ENCODE data around the gene ISM1. TPM values are rescaled to one million over a fixed set of nuclear protein-coding genes. Genes with fewer than 3 reads are reported as not detected.

The ISM1 gene
- total RNA-seq, 1 experiment from 2014 or later: 0.20 TPM

- Histone ChIP-seq H3K23me2 (ENCODE audit: insufficient read length, low read depth, low read length, poor library complexity, severe bottlenecking) (no peaks in the 10 kb centered on the region), H3K4ac (ENCODE audit: low read depth, low read length) (no peak overlapping the region), H3K79me2 (ENCODE audit: insufficient read depth, low read length) (no peaks in the 10 kb centered on the region), H2BK12ac (ENCODE audit: insufficient read length, low read depth, low read length) (no peak overlapping the region), H3K79me1 (ENCODE audit: insufficient read depth, low read depth, low read length, poor library complexity, severe bottlenecking) (no peaks in the 10 kb centered on the region), H2BK5ac (ENCODE audit: insufficient read length, low read length) (no peak overlapping the region), H2AFZ (ENCODE audit: low read length) (no peak overlapping the region), H3K27me3 (ENCODE audit: insufficient read depth, low read length) (no peaks in the 10 kb centered on the region), H3T11ph (ENCODE audit: low read length) (no peak overlapping the region), H3K23ac (ENCODE audit: insufficient read length, low read depth, low read length) (no peak overlapping the region), H2BK15ac (ENCODE audit: low read depth, low read length) (no peak overlapping the region), H2AK5ac (ENCODE audit: insufficient read length, low read length) (no peak overlapping the region), H4K91ac (ENCODE audit: insufficient read length, low read depth, low read length) (no peak overlapping the region), H3K9me3 (ENCODE audit: control insufficient read depth, low read depth, low read length) (no peaks in the 10 kb centered on the region), H3K14ac (ENCODE audit: insufficient read depth, low read length) (no peak overlapping the region), H3K4me2 (ENCODE audit: insufficient read depth, insufficient read length, low read length) (no peak overlapping the region), H3K18ac (ENCODE audit: insufficient read length, low read depth, low read length) (no peak overlapping the region), H4K5ac (ENCODE audit: insufficient read length, low read depth, low read length) (no peak overlapping the region), H2BK20ac (ENCODE audit: low read depth, low read length, poor library complexity, severe bottlenecking) (no peak overlapping the region), H3K56ac (ENCODE audit: insufficient read length, low read depth, low read length) (no peak overlapping the region), H4K8ac (replicated peaks; ENCODE audit: insufficient read length, low read depth, low read length) (no peak overlapping the region), H4K20me1 (ENCODE audit: control insufficient read depth, insufficient read depth, insufficient read length) (no peaks in the 10 kb centered on the region), H3K4me1 (ENCODE audit: insufficient read depth, low read length) (no peaks in the 10 kb centered on the region), H2BK120ac (ENCODE audit: low read depth, low read length, poor library complexity, severe bottlenecking) (no peak overlapping the region), H3K9ac (ENCODE audit: extremely low read depth, insufficient read length, low read length) (no peak overlapping the region), H3K27ac (ENCODE audit: insufficient read length, low read depth, low read length) (no peak overlapping the region)
- Mint-ChIP-seq H3K9me3 (no peaks in the 10 kb centered on the region; a peak in 1 of 5 replicates), H3K27me3 (ENCODE audit: low read depth) (no peaks in the 10 kb centered on the region), H3K36me3 (ENCODE audit: insufficient read depth in 1 of 3, low read depth in 3 of 3) (no peaks in the 10 kb centered on the region), H3K4me1 (no peaks in the 10 kb centered on the region), H3K4me3 (no peak overlapping the region), H3K27ac (no peak overlapping the region)
- DNase-seq: no peak
- no CpG with 5 or more reads among the region's 2 CpGs for WGBS (ENCODE audit: extremely low coverage, insufficient read length, low lambda C conversion rate)
- TF ChIP-seq, protein P1, sequence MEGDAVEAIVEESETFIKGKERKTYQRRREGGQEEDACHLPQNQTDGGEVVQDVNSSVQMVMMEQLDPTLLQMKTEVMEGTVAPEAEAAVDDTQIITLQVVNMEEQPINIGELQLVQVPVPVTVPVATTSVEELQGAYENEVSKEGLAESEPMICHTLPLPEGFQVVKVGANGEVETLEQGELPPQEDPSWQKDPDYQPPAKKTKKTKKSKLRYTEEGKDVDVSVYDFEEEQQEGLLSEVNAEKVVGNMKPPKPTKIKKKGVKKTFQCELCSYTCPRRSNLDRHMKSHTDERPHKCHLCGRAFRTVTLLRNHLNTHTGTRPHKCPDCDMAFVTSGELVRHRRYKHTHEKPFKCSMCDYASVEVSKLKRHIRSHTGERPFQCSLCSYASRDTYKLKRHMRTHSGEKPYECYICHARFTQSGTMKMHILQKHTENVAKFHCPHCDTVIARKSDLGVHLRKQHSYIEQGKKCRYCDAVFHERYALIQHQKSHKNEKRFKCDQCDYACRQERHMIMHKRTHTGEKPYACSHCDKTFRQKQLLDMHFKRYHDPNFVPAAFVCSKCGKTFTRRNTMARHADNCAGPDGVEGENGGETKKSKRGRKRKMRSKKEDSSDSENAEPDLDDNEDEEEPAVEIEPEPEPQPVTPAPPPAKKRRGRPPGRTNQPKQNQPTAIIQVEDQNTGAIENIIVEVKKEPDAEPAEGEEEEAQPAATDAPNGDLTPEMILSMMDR (conservative IDR thresholded peaks at IDR 0.05): no peak
Measured at GRCh38 chr20:13301596-13301995, 80.5 kb downstream of the ISM1 start.

Measured in H9 (cell line).